ENCODE data around the gene CFAP46.
"Not testable (repeated sequence)": the region's sequence is repeated elsewhere in the genome, so short reads cannot be mapped to it uniquely, and the experiment has no call there.

Gene CFAP46

DNA sequence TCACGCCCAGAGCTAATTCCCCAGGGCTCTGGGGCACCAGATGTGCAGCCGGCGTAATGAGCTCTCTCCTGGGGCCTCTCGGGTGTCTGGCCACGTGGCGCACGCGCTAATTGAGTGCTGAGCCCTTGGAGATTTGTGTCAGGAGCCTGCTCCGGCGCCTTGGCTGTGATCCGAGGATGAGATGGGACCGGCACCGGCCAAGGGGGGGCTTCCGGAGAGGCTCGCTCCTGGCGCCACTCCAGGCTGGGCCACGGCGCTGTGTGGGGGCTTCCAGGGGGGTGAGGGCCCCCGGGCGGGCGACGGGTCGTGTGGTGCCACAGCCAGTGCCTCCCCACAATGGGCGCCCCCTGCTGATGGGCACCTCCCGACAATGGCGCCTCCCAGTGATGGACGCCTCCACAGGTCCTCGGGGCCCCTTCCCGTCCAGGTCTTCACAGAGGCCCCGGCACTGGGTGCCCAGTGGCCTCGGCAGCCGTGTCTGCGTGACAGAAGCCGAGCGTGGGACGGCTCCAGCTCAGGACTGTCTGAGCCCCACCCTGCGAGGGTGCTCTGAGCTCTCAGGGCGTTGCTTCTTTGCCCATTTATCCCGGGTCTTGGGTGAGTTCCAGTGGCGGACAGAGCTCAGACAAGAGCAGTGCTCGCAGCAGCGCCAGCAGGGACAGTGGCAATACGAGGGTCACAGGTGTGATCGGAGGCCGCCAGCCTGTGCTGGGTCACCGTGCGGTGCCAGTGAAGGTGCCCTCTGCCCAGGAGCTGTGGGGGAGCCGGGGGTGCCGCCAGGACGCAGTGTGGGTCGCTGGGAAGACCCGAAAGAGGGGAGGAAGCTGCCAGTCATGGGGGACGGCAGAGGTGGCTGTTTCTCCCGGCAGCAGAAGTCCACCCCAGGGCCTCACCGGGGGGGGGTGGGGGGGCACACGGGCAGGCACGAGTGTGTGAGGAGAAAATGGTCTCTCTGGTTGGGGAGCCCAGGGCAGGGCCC, 148.2 kb downstream of the CFAP46 start:
- Histone ChIP-seq H3K9me3 (ENCODE audit: control insufficient read depth, low read length) (no peaks in the 10 kb centered on the region), H3K36me3 (ENCODE audit: control insufficient read depth, insufficient read depth, low read length) (no peaks in the 10 kb centered on the region), H3K4me3 (ENCODE audit: extremely low read depth, insufficient read depth, low read length, poor library complexity, severe bottlenecking) (no peak overlapping the region), H3K27ac (ENCODE audit: low read depth, low read length, severe bottlenecking) (no peak overlapping the region), H3K4me1 (ENCODE audit: control insufficient read depth, insufficient read depth, low read length, poor library complexity, severe bottlenecking) (no peaks in the 10 kb centered on the region)
- WGBS, 2 experiments (ENCODE audit: insufficient coverage in 2 of 2), result 84 to 88% methylated on average over 47 to 57 of the region's 57 CpGs

GRCh38 chr10:132793213-132793612, 149.2 kb downstream of the CFAP46 start:
- Histone ChIP-seq H3K36me3 (ENCODE audit: control insufficient read depth, insufficient read depth, low read length) (no peaks in the 10 kb centered on the region), H3K27ac (ENCODE audit: low read depth, low read length, severe bottlenecking) (no peak overlapping the region), H3K4me3 (ENCODE audit: extremely low read depth, insufficient read depth, low read length, poor library complexity, severe bottlenecking) (no peak overlapping the region), H3K4me1 (ENCODE audit: control insufficient read depth, insufficient read depth, low read length, poor library complexity, severe bottlenecking) (peaks cover 7% of the 10 kb centered on the region), H3K9me3 (ENCODE audit: control insufficient read depth, low read length) (no peaks in the 10 kb centered on the region)
- 82 to 86% methylated on average over 8 to 9 of the region's 9 CpGs for WGBS, 2 experiments (ENCODE audit: insufficient coverage in 2 of 2)

DNA sequence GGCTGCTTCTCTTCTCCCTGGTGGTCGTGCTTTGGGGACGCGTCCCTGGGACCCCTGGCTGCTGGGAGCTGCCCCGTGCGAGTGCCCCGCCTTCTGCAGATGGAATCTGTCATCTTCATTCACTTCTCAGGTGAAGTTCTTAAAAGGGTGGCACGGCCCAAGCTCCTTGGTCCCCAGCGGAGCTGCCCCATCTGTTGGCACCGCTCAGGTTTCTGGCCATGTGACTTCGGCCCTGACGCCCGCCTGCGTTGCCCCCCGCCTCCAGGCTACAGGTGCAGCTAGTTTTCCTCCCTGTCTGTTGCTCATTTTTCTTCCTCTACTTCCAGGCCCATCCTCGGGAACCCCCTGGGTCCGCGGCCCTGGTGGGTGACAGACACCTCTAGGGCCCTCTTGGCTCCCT, 149.6 kb downstream of the CFAP46 start:
- whole genome bisulfite sequencing, 2 experiments (ENCODE audit: insufficient coverage in 2 of 2), result 92 to 94% methylated on average over 17 of the region's 17 CpGs
- Histone ChIP-seq H3K36me3 (ENCODE audit: control insufficient read depth, insufficient read depth, low read length) (no peaks in the 10 kb centered on the region), H3K27ac (ENCODE audit: low read depth, low read length, severe bottlenecking) (no peak overlapping the region), H3K4me1 (ENCODE audit: control insufficient read depth, insufficient read depth, low read length, poor library complexity, severe bottlenecking) (peaks cover 7% of the 10 kb centered on the region), H3K9me3 (ENCODE audit: control insufficient read depth, low read length) (no peaks in the 10 kb centered on the region), H3K4me3 (ENCODE audit: extremely low read depth, insufficient read depth, low read length, poor library complexity, severe bottlenecking) (no peak overlapping the region)

GRCh38 chr10:132792099-132792498, 150.3 kb downstream of the CFAP46 start:
- not testable (repeated sequence) for H3K36me3 ChIP-seq (ENCODE audit: control insufficient read depth, insufficient read depth, low read length); H3K4me1 ChIP-seq (ENCODE audit: control insufficient read depth, insufficient read depth, low read length, poor library complexity, severe bottlenecking); H3K9me3 ChIP-seq (ENCODE audit: control insufficient read depth, low read length); H3K4me3 ChIP-seq (ENCODE audit: extremely low read depth, insufficient read depth, low read length, poor library complexity, severe bottlenecking); H3K27ac ChIP-seq (ENCODE audit: low read depth, low read length, severe bottlenecking)
- WGBS, 2 experiments (ENCODE audit: insufficient coverage in 2 of 2), result 96 to 97% methylated on average over 16 to 27 of the region's 33 CpGs

DNA sequence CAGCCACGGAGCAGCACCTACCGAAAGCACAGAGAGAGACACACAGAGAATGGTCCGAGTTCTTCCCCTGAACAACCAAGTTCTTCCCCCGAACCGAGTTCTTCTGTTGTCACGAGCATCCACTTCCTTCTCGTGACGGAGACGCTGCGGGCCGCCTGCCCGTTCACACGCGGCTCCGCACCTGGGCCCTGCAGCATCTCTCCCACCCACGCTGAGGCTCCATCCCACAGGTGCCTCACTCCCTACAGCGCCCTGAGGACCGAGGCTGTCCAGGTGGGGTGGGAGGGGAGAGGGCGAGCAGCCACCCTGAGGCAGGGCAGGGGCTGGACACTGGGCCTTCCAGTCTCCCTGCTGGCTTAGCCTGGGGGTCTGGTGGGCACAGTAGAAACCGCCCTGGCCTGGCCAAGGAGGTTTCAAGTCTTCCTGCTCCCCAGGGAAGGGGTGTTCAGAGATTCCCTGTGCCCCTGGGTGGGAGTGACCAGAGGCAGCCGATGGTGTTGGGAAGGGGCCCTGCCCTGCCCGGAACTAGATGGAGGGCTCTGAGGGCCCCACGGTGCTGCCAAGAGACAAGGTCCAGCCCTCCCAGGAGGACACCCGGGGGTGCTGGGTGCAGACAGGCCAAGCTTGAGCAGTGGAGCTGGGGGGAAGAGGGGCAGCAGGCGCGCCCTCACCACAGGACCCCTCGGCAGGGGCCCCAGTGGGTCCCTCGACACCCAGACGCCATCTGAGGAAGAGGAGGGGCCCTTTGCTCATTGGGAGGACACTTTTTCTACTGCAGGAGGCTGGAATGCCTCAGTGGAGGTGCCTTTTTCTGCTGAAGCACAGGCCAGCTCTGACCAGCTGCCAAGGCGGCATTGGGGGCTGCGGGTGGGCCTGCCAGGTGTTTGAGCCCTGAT, 151.2 kb downstream of the CFAP46 start:
- no peaks in the 10 kb centered on the region for H3K36me3 ChIP-seq (ENCODE audit: control insufficient read depth, insufficient read depth, low read length)
- no peak overlapping the region for H3K4me3 ChIP-seq (ENCODE audit: extremely low read depth, insufficient read depth, low read length, poor library complexity, severe bottlenecking)
- peaks cover 7% of the 10 kb centered on the region for H3K4me1 ChIP-seq (ENCODE audit: control insufficient read depth, insufficient read depth, low read length, poor library complexity, severe bottlenecking)
- no peak overlapping the region for H3K27ac ChIP-seq (ENCODE audit: low read depth, low read length, severe bottlenecking)
- no peaks in the 10 kb centered on the region for H3K9me3 ChIP-seq (ENCODE audit: control insufficient read depth, low read length)
- 79 to 82% methylated on average over 18 to 26 of the region's 31 CpGs for WGBS, 2 experiments (ENCODE audit: insufficient coverage in 2 of 2)

DNA sequence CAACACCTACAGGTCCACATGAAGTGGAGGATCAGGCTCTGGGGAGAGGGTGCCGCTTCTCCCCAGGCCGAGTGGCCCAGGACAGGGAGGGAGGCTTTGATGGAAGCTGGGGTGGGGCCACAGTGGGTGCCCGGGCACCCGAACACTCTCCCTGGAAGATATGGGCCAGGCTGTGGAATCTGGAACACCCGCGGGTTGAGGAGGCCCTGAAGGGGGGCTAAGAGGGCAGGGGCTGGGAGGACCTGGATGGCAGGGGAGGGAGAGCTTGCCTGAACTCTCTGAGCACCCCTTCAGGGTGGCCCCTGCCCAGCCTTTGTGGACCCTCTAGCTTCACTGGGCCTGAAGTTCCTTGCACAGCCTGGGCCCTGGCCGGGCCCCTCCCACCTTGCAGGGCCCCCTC, 151.9 kb downstream of the CFAP46 start:
- no peaks in the 10 kb centered on the region for H3K36me3 ChIP-seq (ENCODE audit: control insufficient read depth, insufficient read depth, low read length)
- WGBS, 2 experiments (ENCODE audit: insufficient coverage in 2 of 2), result 78 to 92% methylated on average over 6 to 7 of the region's 7 CpGs
- no peak overlapping the region for H3K4me3 ChIP-seq (ENCODE audit: extremely low read depth, insufficient read depth, low read length, poor library complexity, severe bottlenecking)
- no peaks in the 10 kb centered on the region for H3K9me3 ChIP-seq (ENCODE audit: control insufficient read depth, low read length)
- peaks cover 7% of the 10 kb centered on the region for H3K4me1 ChIP-seq (ENCODE audit: control insufficient read depth, insufficient read depth, low read length, poor library complexity, severe bottlenecking)
- H3K27ac ChIP-seq (ENCODE audit: low read depth, low read length, severe bottlenecking), result no peak overlapping the region

DNA sequence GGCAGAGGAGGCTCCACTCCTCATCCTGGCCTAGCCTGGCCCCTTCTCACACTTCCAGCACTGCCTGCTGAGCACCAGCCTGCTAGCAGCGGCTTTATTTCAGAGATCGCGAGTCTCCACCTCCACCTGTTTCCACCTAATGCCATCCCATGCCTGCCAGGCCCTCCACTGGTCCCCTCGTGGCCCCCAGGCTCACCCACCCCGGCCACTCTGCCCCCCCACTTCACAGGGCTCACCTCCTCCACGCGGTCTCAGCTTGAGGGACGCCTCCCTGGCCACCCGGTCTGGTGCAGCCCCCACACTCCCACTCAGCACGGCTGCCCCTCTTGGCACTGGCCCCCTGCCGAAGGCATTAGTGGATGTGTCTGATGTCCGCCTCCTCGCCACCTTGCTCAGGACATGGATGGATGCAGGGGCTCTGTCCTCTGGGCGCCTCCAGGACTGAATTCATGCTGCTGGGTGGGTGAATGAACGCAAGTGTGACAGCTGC, 152.7 kb downstream of the CFAP46 start:
- Histone ChIP-seq H3K4me3 (ENCODE audit: extremely low read depth, insufficient read depth, low read length, poor library complexity, severe bottlenecking) (no peak overlapping the region), H3K9me3 (ENCODE audit: control insufficient read depth, low read length) (no peaks in the 10 kb centered on the region), H3K4me1 (ENCODE audit: control insufficient read depth, insufficient read depth, low read length, poor library complexity, severe bottlenecking) (peaks cover 7% of the 10 kb centered on the region), H3K27ac (ENCODE audit: low read depth, low read length, severe bottlenecking) (no peak overlapping the region), H3K36me3 (ENCODE audit: control insufficient read depth, insufficient read depth, low read length) (no peaks in the 10 kb centered on the region)
- 82 to 85% methylated on average over 8 to 11 of the region's 15 CpGs for WGBS, 2 experiments (ENCODE audit: insufficient coverage in 2 of 2)

GRCh38 chr10:132788831-132789219, 153.5 kb downstream of the CFAP46 start:
- WGBS, 2 experiments (ENCODE audit: insufficient coverage in 2 of 2), result 4 to 5% methylated on average over 22 to 23 of the region's 30 CpGs
- no peaks in the 10 kb centered on the region for H3K9me3 ChIP-seq (ENCODE audit: control insufficient read depth, low read length)
- no peak overlapping the region for H3K27ac ChIP-seq (ENCODE audit: low read depth, low read length, severe bottlenecking)
- peaks cover 7% of the 10 kb centered on the region for H3K4me1 ChIP-seq (ENCODE audit: control insufficient read depth, insufficient read depth, low read length, poor library complexity, severe bottlenecking)
- H3K4me3 ChIP-seq (ENCODE audit: extremely low read depth, insufficient read depth, low read length, poor library complexity, severe bottlenecking), result no peak overlapping the region
- H3K36me3 ChIP-seq (ENCODE audit: control insufficient read depth, insufficient read depth, low read length), result no peaks in the 10 kb centered on the region

GRCh38 chr10:132788180-132788830, 154.1 kb downstream of the CFAP46 start:
- Histone ChIP-seq H3K27ac (ENCODE audit: low read depth, low read length, severe bottlenecking) (no peak overlapping the region), H3K36me3 (ENCODE audit: control insufficient read depth, insufficient read depth, low read length) (no peaks in the 10 kb centered on the region), H3K9me3 (ENCODE audit: control insufficient read depth, low read length) (no peaks in the 10 kb centered on the region), H3K4me3 (ENCODE audit: extremely low read depth, insufficient read depth, low read length, poor library complexity, severe bottlenecking) (no peak overlapping the region), H3K4me1 (ENCODE audit: control insufficient read depth, insufficient read depth, low read length, poor library complexity, severe bottlenecking) (peaks cover 7% of the 10 kb centered on the region)
- WGBS, 2 experiments (ENCODE audit: insufficient coverage in 2 of 2), result 2 to 3% methylated on average over 61 to 72 of the region's 79 CpGs

DNA sequence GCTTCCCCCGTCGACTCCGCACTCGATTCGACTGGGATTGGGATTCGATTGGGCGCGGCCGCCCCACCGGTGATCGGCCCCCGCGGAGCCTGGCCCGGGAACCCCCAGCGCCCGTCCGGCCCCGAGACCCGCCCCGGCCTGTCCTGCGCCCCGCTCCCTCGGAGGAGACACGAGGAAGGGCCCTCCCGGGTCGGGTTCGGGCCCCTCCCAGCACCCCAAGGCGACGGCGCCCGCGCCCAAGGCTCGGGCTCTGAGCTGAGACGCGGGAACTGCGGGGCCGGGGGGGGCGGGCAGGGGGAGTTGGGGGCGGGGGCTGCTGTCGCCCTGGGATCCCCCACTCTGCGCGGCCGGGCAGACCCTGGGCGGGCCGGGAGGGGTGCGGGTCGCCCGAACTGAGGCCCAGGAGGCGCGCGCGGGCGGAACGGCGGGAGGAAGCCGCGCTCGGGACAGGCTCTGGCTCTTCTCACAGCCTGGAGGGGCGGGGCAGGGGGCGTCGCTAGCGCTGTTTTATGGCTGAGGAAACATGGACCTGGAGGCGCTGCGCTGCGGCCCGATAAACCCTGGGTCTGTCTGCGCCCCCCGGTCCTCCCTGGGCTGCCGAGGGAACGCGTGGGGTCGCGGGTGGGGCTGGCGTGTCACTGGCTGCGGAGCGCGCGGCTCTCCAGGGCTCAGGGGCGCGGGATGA, 154.7 kb downstream of the CFAP46 start:
- Histone ChIP-seq H3K4me3 (ENCODE audit: extremely low read depth, insufficient read depth, low read length, poor library complexity, severe bottlenecking) (no peak overlapping the region), H3K27ac (ENCODE audit: low read depth, low read length, severe bottlenecking) (no peak overlapping the region), H3K4me1 (ENCODE audit: control insufficient read depth, insufficient read depth, low read length, poor library complexity, severe bottlenecking) (peaks cover 7% of the 10 kb centered on the region), H3K36me3 (ENCODE audit: control insufficient read depth, insufficient read depth, low read length) (no peaks in the 10 kb centered on the region), H3K9me3 (ENCODE audit: control insufficient read depth, low read length) (no peaks in the 10 kb centered on the region)
- WGBS, 2 experiments (ENCODE audit: insufficient coverage in 2 of 2), result 1 to 2% methylated on average over 47 to 51 of the region's 80 CpGs

Measured in mesodermal cell (in vitro differentiated cells).